HG02759 (cell line): Measurements from ENCODE around the gene PRDM12.
"Not testable (repeated sequence)": the region's sequence is repeated elsewhere in the genome, so short reads cannot be mapped to it uniquely, and the experiment has no call there.

Experiments used
- ATAC-seq: cut with Tn5 transposase; IDR thresholded peaks from one replicate; pipeline ENCODE4 v1.9.1; 2021; ENCODE audit warnings: mild to moderate bottlenecking, moderate library complexity; ENCODE audit not compliant: unreplicated experiment

The PRDM12 gene

GRCh38 chr9:130663258-130663976 lies 977 bp upstream of the PRDM12 start:
- ATAC-seq: no peak

GRCh38 chr9:130663977-130664250 lies 480 bp upstream of the PRDM12 start:
- ATAC-seq: no peak

DNA sequence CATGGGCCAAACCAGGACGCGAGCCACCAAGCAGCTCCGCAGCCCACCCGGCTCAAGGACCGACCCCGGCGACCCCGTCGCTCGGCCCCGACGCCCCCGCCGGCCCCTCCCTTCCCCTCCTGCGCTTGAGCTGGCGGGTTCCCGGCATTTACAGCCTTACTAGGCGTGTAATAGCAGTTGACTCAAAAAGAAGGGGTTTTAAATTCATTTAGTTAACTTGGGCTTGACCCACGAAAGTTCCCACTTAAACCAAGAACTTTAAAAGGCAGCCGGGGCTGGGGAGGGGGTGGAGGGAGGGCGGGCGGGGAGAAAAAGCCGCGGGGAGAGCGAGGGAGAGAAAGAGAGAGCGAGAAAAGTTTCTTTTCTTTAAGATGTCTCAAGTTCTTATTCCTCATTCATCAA lies 636 bp downstream of the PRDM12 start:
- no peak for ATAC-seq

DNA sequence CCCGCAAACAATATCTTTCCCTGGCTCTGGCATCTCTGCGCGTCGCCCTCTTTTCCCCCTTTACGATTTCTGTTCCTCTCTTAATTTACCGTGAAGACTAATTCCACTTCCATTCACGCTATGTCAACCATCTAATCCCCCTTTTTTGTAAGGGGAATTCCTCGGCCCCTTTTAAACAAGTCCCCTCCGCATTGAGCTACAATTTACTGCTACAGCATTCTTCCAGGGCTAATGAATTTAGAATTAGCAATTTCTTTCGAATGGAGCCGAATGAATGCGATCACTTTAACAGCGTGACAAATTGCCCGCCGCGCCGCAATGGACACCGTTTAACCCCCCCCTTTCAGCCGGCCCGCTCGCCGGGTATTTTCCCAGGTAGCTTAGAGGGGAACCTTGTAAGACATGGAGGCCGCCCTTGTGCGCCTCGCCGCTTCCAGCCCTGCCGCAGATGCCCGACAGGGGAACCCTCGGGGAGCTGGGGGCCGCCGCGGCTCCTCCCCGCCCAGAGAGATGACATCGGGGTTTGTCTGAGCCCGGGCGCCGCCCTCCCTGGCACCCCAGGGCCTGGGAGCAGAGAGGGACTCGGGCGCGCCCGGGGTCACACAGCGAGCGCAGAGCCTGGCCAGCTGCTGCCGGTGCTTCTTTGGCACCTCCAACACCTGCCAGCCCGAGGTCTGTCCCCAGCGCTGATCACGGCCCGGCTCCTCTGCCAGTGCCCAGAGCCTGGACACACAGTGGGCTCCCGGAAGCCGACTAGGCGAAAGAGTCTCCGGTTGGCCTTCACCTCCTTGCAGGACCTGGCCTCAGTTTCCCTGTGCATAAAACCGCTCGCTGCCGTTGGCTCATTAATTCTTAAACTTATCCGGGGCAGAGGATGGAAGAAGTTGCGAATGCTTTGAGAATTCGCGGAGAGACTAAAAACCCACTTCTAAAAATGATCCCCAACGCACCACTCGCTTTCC lies 1.3 kb downstream of the PRDM12 start:
- ATAC-seq: no peak

DNA sequence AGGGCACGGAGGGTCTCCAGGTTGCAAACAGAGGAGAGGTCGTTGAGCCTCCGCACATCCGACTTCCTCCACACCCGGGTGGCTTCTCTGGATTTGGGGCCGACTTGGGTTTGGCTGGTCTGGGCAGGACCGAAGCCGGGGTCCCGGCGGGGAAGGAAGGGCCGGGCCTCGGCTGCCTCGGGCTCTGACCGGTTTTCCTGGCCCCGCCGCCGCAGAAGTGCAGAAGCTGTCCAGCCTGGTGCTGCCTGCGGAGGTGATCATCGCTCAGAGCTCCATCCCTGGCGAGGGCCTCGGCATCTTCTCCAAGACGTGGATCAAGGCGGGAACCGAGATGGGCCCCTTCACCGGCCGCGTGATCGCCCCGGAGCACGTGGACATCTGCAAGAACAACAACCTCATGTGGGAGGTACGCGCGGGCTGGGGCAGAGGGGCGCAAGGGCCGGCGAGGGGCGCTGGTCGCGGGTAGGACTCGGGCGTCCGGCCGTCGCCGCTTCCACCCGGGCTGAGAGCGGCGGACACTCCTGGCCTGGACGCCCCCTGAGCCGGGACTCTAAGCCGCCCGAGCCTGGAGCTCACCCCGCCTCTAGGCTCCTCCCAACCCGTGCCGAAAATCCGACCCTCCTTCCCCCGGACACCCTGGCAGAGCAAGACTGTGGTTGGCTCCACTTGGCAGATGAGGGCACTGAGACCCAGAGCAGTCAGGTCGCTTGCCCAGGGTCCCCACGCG lies 2.2 kb downstream of the PRDM12 start:
- no peak for ATAC-seq

GRCh38 chr9:130667120-130667435 lies 2.7 kb downstream of the PRDM12 start:
- no peak for ATAC-seq

DNA sequence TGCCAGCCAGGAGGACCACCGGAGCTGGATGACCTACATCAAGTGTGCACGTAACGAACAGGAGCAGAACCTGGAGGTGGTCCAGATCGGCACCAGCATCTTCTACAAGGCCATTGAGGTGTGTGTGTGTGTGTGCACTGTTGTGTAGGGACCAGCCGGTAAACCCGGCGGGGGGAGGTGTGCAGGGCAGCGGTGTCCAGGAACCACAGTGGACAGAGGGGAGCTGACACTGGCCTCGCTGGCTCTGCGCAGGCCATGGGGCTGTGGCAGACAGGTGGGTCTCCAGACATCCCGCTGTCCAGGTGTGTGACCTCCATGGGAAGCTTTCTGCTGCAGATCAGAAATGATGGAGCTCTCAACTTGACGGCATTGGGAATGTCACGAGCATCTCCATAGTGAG lies 3.8 kb downstream of the PRDM12 start:
- no peak for ATAC-seq

DNA sequence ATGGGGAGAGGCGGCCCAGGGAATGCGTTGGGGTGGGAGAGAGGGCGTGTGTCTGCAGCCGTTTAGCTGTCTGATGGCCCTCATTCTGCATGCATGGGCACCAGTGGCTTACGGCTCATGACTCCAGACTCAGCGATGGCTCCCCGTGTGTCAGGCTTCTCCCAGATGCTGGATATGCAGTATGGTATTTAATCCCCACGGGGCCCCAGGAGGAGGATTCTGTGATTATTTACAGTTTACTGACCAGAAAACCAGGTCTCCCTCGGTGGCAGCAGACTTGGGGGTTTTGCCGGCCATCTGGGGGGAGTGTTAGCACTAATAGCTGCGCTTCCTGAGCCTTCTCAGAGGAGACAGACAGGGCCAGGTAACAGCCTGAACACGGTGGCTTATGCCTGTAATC lies 4.3 kb downstream of the PRDM12 start:
- ATAC-seq: no peak

DNA sequence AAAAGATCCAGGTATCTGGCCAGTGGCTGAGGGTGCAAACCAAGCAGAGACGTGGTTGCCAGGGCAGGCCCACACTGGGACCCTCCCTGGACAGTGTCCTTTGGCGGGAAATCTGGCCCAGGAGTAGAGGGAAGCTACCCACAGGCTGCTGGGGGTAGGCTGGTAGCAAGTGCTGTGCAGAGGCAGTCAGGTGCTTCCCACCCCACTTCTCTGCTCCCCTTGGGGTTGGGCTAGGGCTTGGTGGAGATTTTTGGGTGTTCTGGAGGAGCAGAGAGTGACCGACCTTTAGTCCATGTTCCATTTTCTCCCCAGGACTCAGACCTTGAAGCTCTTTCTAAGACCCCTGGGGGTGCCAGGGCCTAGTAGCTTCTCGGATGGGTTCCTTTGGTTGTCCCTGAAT lies 5.6 kb downstream of the PRDM12 start:
- no peak for ATAC-seq

DNA sequence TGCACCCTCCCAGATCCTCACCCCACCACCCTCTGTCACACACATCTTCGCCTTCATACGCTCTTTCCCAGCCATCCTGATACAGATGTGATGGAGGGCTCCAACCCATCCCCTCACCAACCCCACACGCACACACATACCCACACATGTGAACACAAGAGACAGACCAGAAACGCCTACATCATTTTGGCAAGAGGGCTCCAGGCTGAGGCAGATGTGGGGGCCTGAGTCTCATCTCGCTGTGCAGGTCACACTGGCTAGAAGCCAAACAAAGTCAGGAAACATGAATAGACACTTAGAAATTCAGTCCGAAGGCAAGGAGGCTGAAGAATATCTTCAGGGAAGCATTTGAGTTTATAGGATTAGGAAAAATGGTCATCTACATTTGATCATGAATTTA lies 6.2 kb downstream of the PRDM12 start:
- ATAC-seq: no peak

DNA sequence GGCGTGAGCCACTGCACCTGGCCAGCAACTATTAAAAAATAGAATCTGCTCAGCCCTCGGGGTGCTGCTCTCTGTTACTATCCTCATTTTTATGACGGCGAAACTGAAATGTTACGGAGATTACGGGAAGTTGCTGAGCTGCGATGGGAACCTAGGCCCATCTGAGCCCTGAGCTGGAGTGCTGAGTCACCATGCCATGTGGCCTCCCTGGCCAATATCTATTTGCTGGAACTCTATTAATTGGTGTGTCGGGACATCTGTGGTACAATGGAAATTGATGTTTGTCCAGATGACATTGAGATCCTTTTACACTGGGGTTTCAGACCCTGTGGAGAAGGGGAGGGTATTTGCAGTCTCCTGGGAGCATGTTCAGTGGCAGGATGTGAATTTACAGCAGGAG lies 8.1 kb downstream of the PRDM12 start:
- no peak for ATAC-seq

DNA sequence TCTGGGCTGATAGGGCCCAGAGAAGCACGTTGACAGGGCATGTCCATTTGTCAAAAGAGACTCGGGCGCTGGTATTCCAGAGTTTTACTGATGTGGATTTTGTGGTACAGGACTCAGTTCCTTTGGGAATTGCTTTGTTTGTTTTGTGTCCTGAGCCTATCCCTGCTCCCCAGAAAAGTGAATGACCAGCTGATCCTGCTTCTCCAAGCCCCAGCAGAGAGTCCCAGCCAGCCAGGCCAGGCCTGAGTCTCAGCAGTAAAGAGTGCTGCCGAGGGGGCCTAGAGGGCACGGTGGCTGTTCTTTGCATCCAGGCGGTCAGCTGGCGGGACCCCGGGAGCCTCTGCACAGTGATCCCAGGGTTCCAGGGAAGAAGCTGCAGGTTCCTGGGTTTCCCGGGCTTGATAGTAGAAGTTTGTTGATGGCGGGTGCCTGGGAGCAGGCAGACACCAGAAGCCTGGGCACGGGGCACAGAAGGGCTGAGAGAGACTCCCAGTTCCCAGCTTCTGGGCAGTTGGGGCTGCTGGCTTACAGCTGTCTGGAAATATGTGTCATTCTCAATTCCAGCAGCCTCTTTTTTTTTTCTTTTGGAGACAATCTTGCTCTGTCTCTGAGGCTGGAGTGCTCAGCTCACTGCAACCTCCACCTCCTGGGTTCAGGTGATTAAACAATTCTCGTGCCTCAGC lies 8.7 kb downstream of the PRDM12 start:
- ATAC-seq: no peak

- no peak for ATAC-seq
These were observed 11.0 kb downstream of the PRDM12 start for GRCh38 chr9:130675396-130675795.

DNA sequence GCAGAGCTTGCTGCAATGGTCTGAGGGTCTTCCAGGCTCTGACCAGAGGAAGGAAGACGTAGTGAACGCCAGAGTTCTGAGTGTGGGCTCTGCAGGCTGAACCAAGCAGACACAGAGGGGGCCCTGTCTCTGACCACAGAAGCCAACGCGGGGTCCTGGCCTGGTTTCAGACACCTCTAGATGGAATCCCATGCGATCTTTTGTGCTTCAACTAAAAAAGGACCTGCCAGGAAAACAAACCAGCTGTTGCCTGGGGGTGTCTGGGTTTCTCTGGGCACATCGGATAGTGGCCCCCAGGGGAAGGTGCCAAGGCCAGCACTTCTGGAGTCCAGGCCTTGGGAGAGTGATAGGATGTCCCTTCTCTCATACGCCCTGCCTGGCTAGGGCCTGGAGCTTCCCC lies 12.9 kb downstream of the PRDM12 start:
- no peak for ATAC-seq

- peak; percentile 60 for ATAC-seq
These were observed 16.7 kb downstream of the PRDM12 start for GRCh38 chr9:130680836-130681768.

DNA sequence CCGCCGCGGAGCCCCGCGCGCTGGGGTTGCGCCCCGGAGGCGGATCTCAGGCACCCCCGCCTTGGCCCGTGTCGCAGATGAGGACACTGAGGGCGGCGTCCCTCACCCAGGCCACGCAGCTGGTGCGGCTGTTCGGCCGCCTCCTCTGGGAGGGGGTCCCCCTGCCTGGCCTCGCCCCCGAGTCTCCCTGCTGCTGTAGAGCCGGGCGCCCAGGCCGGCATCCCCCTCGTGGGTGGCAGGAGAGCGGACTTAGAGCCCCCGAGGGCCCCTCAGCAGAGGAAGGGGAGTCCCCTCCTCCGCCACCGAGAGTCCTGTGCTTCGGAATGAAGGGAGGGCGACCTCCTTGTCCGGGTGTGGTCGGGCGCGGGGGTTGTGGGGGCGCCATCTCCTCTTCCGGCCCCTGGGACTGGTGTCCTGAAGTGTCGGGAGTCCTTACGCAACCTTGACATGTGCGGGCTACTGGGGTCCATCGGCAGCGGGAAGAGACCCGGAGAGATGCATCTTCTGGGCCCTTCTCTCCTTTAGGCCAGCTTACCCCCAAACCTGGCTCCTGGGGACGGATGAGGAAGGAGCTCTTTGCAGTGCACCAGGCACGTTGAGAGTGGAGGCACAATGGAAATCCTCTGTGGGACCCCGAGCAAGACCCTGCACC lies 17.5 kb downstream of the PRDM12 start:
- peak; percentile 38 for ATAC-seq

DNA sequence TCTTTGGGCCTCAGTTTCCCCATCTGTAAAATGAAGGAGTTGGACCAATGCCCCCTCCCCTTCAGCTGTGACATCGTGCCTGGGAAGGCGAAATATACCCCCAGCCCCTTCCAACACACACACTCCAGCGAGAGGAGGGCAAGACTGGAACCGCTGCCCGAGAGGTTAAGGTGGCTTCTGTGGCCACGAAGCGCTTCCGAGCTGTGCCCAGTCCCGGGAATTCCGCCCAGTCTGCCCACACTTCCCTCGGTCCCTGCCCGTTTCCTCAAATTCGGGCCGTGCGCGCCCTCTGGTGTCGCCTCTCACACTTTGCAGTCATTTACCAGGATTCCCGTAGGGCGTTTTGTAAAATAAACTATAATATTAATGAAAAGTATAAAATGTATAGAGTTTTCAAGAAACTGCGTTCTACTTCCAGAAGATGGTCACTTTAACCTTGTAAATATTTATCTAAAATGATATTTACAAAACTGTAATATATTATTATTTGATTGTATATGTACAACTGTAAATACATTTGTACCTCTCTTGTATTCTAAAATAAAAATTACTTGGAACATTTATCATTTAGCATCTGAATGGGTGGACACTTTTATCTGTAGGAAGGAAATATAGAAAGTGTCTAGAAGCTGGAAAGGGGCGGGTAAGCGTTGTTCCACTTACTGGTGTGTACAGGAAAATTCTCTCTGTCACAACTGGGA lies 18.2 kb downstream of the PRDM12 start:
- ATAC-seq: no peak

DNA sequence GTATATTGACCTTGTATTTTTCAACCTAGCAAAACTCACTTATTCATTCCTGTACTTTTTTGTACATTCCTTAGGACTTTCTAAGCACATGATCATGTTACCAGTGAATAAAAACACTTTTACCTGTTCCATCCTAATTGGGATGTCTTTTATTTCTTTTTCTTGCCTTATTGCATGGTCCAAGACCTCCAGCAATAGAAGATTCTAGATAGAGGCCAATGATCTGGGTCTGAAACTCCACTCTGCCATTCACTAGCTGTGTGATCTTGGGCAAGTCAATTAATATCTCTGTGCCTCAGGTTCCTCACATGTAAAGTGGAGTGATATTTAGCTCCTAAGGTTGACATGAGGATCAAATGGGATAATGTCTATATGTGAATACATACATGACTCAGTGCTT lies 20.7 kb downstream of the PRDM12 start:
- ATAC-seq: no peak

- ATAC-seq: not testable (repeated sequence)
These were observed 21.6 kb downstream of the PRDM12 start for GRCh38 chr9:130685945-130686344.
